DMS79 (cell line): Measurements from ENCODE around the gene HSD17B13.

Experiments used
- DNase-seq: peaks from one replicate; lab custom pipeline; 2025; lab: John Stamatoyannopoulos, UW

The HSD17B13 gene

GRCh38 chr4:87262886-87263285, 59.8 kb downstream of the HSD17B13 start:
- no peak for DNase-seq

GRCh38 chr4:87260477-87260876, 62.2 kb downstream of the HSD17B13 start:
- DNase-seq, result no peak

GRCh38 chr4:87258677-87259076, 64.0 kb downstream of the HSD17B13 start:
- no peak for DNase-seq

GRCh38 chr4:87257523-87257922, 65.2 kb downstream of the HSD17B13 start:
- no peak for DNase-seq

- no peak for DNase-seq
These were observed 66.9 kb downstream of the HSD17B13 start for GRCh38 chr4:87255755-87256154.
